ENCODE data around the gene KIZ. TPM values are rescaled to one million over a fixed set of nuclear protein-coding genes. Genes with fewer than 3 reads are reported as not detected.

The KIZ gene
- total RNA-seq, 4 donors from 2014 or later: 21.1 to 66.6 (median 34.6) TPM

DNA sequence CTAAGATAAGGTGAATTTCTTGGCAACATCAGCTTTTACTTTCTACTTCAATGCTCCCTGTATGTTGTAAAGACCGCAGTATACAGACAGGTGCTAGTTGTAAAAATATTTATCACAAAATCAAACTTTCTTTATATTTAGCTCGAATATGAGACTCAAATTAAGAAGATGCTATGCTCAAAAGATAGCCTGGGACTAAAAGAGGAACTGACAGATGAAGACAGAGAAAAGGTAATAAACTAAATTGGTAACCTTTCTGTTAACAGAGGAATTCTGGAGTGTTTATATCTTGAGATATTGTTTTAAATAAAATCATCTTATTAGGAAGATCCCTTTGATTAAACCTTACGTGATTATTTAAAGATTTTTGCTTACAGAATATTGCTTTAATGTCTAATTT is 19.5 kb downstream of the KIZ start:
- TF ChIP-seq POLR2A (IDR thresholded peaks at IDR 0.05): no peak
- TF ChIP-seq, protein P1, sequence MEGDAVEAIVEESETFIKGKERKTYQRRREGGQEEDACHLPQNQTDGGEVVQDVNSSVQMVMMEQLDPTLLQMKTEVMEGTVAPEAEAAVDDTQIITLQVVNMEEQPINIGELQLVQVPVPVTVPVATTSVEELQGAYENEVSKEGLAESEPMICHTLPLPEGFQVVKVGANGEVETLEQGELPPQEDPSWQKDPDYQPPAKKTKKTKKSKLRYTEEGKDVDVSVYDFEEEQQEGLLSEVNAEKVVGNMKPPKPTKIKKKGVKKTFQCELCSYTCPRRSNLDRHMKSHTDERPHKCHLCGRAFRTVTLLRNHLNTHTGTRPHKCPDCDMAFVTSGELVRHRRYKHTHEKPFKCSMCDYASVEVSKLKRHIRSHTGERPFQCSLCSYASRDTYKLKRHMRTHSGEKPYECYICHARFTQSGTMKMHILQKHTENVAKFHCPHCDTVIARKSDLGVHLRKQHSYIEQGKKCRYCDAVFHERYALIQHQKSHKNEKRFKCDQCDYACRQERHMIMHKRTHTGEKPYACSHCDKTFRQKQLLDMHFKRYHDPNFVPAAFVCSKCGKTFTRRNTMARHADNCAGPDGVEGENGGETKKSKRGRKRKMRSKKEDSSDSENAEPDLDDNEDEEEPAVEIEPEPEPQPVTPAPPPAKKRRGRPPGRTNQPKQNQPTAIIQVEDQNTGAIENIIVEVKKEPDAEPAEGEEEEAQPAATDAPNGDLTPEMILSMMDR (IDR thresholded peaks at IDR 0.05 in 4 of 5, conservative IDR thresholded peaks at IDR 0.05 in 1 of 5): no peak
- ATAC-seq: no peak
- DNase-seq: no peak
- Histone ChIP-seq H3K27ac (no peak overlapping the region), H3K4me3 (no peak overlapping the region), H3K4me1 (no peaks in the 10 kb centered on the region), H3K9me3 (no peaks in the 10 kb centered on the region), H3K36me3 (peaks cover 0 to 27% of the 10 kb centered on the region in 2 donors), H3K27me3 (no peaks in the 10 kb centered on the region)
- in situ Hi-C loops (cut with MboI; ENCODE audit: low sequenced_read_pairs in 4 of 4) (loop anchor here in 1 of 4 donors (25.0 kb wide), 1 partner anchor 433 kb away; the partner anchor contains the start of gene RALGAPA2), intact Hi-C loops (cut with DNase I; ENCODE audit: low total_unique reads) (no loop called here)

DNA sequence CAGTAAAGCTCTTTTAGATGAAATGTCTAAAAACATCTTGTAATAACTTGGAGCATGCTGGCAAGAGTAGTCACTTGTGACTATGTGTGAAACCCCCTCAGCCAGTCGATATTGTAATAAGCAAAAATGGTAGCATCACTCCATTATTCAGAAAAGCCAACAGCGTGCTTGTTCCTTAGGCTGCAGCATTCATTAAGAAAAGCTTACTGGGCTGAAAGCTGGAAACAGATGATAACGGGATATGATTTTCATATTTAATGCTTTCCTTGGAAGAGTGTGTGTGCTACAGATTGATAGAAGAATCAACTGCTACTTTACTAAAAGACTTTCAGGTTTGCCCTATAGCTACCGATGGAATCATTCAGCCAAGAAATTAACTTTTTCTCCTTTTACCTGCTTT is 20.3 kb downstream of the KIZ start:
- ATAC-seq (no peak), DNase-seq (no peak)
- no peaks in the 10 kb centered on the region for H3K4me1 ChIP-seq
- no peaks in the 10 kb centered on the region for H3K27me3 ChIP-seq
- no peak for TF ChIP-seq POLR2A (IDR thresholded peaks at IDR 0.05)
- TF ChIP-seq, protein P1 (IDR thresholded peaks at IDR 0.05 in 4 of 5, conservative IDR thresholded peaks at IDR 0.05 in 1 of 5): no peak
- intact Hi-C loops (cut with DNase I; ENCODE audit: low total_unique reads): no loop called here
- peaks cover 0 to 25% of the 10 kb centered on the region in 2 donors for H3K36me3 ChIP-seq
- no peak overlapping the region for H3K27ac ChIP-seq
- in situ Hi-C loops (cut with MboI; ENCODE audit: low sequenced_read_pairs in 4 of 4): loop anchor here in 1 of 4 donors (25.0 kb wide), 1 partner anchor 434 kb away; the partner anchor contains the start of gene RALGAPA2
- no peaks in the 10 kb centered on the region for H3K9me3 ChIP-seq
- H3K4me3 ChIP-seq: no peak overlapping the region

DNA sequence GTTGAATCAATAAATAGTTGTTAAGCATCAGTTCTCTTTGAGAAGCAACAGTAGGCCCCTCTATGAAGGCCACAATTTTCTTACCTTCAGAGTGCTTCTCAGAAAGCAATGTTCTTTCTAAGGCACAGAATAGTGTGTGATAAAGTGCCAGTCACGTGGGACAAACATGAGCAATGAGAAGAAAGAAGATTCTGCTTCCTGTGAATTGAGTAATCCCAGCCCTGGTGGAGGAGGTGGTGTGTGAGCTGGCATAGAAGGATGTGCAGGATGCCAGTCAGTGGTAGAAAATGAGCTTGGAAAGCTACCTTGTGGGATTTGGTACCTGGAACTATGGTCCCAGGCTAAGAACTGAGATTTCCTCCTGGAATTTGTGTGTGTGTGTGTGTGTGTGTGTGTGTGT is 21.7 kb downstream of the KIZ start:
- Histone ChIP-seq H3K4me1 (peaks cover 0 to 7% of the 10 kb centered on the region in 2 donors), H3K9me3 (no peaks in the 10 kb centered on the region), H3K4me3 (no peak overlapping the region), H3K27ac (no peak overlapping the region), H3K27me3 (no peaks in the 10 kb centered on the region), H3K36me3 (peaks cover 0 to 18% of the 10 kb centered on the region in 2 donors)
- in situ Hi-C loops (cut with MboI; ENCODE audit: low sequenced_read_pairs in 4 of 4): loop anchor here in 1 of 4 donors (25.0 kb wide), 1 partner anchor 435 kb away; the partner anchor contains the start of gene RALGAPA2
- no peak for ATAC-seq
- no peak for TF ChIP-seq POLR2A (IDR thresholded peaks at IDR 0.05)
- TF ChIP-seq, protein P1 (IDR thresholded peaks at IDR 0.05 in 4 of 5, conservative IDR thresholded peaks at IDR 0.05 in 1 of 5): no peak
- DNase-seq: no peak
- intact Hi-C loops (cut with DNase I; ENCODE audit: low total_unique reads): no loop called here

DNA sequence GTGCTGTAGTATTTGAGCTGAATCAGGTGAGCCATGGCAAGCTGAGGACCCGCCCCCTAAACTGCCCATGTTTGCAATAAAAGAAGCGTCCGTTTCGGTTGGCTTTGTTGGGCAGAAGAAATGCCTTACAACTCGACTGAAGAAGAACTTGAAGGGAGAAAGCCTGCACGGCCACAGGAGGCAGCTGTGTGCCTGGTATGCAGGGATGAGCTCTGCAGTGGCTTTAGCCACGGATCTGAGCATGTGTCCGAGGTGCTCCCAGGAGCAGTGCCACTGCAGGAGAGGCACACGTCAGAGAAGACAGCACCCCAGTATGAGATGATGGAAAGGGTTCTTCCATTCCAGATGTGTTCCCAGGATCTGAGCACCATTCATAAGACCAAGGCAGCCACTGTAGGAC is 23.5 kb downstream of the KIZ start:
- TF ChIP-seq, protein P1 (IDR thresholded peaks at IDR 0.05 in 4 of 5, conservative IDR thresholded peaks at IDR 0.05 in 1 of 5): no peak
- no peak for TF ChIP-seq POLR2A (IDR thresholded peaks at IDR 0.05)
- H3K36me3 ChIP-seq: peaks cover 0 to 18% of the 10 kb centered on the region in 2 donors
- intact Hi-C loops (cut with DNase I; ENCODE audit: low total_unique reads) (no loop called here), in situ Hi-C loops (cut with MboI; ENCODE audit: low sequenced_read_pairs in 4 of 4) (loop anchor here in 1 of 4 donors (25.0 kb wide), 1 partner anchor 437 kb away; the partner anchor contains the start of gene RALGAPA2)
- ATAC-seq (no peak), DNase-seq (no peak)
- H3K27me3 ChIP-seq: no peaks in the 10 kb centered on the region
- H3K4me3 ChIP-seq: no peak overlapping the region
- H3K9me3 ChIP-seq: no peaks in the 10 kb centered on the region
- H3K27ac ChIP-seq: no peak overlapping the region
- peaks cover 0 to 9% of the 10 kb centered on the region in 2 donors for H3K4me1 ChIP-seq

DNA sequence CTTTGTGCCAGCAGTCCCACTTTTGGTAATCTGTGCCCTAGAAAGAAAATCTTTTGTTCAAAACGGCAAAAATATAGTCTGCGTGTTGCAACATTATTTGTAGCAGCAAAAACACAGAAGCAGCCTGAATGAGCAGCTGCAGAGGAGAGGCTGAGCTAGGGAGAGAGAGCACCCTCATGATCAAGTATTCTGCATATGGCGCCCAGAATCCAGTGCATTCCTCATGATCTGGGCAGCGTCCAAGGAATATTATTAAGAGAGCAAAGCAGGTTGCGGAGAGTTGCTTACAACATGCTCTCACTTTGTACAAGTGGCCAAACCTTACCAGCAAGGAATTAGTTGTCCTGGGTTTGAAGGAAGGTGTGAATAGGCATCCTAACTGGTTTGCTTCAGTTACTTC is 25.9 kb downstream of the KIZ start:
- Histone ChIP-seq H3K4me1 (peaks cover 0 to 9% of the 10 kb centered on the region in 2 donors), H3K27ac (no peak overlapping the region), H3K36me3 (peaks cover 0 to 6% of the 10 kb centered on the region in 2 donors), H3K27me3 (no peaks in the 10 kb centered on the region), H3K4me3 (no peak overlapping the region), H3K9me3 (no peaks in the 10 kb centered on the region)
- no peak for DNase-seq
- ATAC-seq: peak in 1 of 2 donors; percentile 31
- no peak for TF ChIP-seq POLR2A (IDR thresholded peaks at IDR 0.05)
- TF ChIP-seq, protein P1 (IDR thresholded peaks at IDR 0.05 in 4 of 5, conservative IDR thresholded peaks at IDR 0.05 in 1 of 5): no peak
- in situ Hi-C loops (cut with MboI; ENCODE audit: low sequenced_read_pairs in 4 of 4): no loop called here
- intact Hi-C loops (cut with DNase I; ENCODE audit: low total_unique reads): no loop called here
